Activated CD8-positive, alpha-beta memory T cell treated with anti-CD3 and anti-CD28 coated beads, Interleukin-2, amount 50 U/mL, for 4 hours (primary cell): Measurements from ENCODE around the gene LYPD3.
A peak's percentile ranks its signal among the peaks of the same experiment; 100 is the strongest.

Source experiments
- DNase-seq: peaks from one replicate; pipeline ENCODE4 v3.0.0-alpha.2; 2020

The LYPD3 gene

DNA sequence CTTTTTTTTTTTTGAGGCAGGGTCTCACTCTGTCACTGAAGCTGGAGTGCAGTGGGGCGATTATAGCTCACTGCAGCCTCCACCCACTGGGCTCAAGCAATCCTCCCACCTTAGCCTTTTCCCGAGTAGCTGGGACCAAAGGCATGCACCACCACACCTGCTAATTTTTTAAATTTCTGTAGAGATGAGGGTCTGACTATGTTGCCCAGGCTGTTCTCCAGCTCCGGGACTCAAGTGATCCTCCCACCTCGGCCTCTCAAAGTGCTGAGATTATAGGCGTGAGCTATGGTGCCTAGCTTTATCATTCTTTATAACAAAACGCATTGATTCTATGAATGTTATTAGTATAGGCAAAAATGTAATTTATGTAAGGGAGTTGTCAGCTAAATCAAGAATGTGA lies 17.9 kb upstream of the LYPD3 start:
- no peak for DNase-seq

DNA sequence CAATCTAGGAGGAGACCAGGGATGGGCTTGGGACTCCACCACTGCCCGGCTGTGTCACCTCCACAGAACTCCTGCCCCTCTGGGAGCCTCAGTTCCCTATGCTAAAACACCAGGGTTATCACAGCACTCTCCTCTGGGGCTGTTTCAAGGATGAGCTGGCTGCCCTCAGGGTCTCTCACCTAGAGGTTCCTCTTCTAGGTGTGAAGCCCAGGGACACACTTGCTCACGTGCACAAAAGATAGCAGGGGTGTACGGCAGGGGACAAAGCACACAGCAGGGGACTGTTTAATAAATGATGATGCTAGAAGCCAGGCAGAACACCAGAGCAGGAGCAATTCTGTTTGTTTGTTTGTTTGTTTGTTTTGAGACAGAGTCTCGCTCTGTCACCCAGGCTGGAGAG lies 16.8 kb upstream of the LYPD3 start:
- no peak for DNase-seq

DNA sequence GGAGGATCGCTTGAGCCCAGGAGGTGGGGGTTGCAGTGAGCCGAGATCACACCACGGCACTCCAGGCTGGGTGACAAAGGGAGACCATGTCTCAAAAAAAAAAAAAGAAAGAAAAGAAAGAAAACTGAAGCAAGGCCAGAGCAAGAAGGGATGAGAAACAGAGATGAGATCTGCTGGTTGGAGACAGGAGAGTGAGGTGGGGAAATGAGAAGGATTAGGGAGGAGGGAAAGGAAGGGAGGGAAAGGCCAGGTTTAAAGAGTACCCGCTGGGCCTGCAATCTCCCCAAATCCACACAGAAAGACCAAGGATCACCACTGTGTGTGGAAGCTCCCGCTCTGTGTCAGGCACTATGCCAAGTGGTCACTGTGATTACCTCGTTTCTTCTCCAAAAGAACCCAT lies 16.3 kb upstream of the LYPD3 start:
- DNase-seq, result no peak

DNA sequence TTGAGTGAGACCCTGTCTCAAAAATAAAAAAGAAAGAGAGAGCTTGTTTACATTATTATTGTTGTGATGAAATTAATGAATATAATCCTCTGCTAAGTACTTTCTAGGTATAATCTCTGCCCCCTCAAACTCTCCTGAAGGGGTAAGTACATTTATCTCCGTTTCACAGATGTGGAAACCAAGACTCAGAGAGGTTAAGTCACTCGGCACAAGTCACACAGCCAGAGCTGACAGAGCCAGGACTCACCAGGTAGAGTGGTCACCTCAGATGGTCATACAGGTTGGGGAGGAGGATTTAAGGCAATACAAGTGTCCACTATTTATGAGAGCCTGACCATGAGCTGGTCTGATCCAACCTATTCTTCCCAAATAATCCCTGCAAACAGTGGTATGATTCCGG lies 15.2 kb upstream of the LYPD3 start:
- no peak for DNase-seq

DNA sequence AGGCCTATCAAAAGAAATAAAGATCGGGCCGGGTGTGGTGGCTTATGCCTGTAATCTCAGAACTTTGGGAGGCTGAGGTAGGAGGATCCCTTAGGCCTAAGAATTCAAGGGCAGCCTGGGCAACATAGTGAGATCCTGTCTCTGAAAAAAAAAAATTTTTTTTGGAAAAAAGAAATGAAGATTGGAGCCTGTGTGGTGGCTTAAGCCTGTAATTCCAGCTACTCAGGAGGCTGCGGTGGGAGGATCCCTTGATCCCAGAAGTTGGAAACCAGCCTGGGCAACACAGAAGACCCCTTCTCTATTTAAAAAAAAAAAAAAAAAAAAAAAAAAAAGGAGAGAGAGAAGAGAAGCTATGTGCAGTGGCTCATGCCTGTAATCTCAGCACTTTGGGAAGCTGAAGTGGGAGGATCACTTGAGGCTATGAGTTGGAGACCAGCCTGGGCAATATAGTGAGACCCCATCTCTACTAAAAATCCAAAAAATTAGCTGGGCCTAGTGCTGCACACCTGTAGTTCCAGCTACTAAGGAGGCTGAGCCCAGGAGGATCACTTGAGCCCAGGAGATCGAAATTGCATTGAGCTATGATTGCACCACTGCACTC lies 14.7 kb upstream of the LYPD3 start:
- DNase-seq, result no peak

DNA sequence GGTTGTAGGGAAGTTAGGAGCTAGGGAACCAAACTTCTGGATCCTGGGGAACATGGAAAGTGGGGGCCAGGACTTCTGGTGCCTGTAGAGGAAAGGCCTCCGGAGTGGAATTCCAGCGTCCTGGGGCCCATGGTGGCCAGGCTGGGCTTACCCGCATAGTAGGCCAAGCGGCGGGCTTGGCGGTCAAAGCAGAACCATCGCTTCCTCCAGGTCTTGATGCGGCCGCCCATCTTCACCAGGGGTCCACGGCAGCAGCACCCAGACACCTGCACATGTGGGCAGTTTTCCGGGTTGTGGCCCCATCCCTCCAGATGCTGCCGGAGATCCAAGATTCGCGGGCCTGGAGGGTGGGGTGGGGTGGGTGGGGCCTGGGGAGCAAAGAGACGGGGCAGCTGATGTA lies 13.8 kb upstream of the LYPD3 start:
- DNase-seq, result no peak

DNA sequence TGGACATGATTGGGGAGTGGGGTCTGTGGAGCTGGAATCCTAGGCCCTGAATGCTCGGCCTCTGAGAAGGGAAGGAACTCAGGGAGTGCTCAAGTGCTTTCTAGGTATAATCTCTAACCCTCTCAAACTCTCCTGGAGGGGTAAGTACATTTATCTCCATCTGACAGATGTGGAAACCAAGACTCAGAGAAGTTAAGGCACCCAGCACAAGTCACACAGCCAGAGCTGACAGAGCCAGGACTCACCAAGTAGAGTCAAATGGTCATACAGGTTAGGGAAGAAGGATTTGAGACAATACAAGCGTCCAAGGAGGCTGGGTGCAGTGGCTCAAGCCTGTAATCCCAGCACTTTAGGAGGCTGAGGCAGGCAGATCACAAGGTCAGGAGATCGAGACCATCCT lies 12.9 kb upstream of the LYPD3 start:
- no peak for DNase-seq

DNA sequence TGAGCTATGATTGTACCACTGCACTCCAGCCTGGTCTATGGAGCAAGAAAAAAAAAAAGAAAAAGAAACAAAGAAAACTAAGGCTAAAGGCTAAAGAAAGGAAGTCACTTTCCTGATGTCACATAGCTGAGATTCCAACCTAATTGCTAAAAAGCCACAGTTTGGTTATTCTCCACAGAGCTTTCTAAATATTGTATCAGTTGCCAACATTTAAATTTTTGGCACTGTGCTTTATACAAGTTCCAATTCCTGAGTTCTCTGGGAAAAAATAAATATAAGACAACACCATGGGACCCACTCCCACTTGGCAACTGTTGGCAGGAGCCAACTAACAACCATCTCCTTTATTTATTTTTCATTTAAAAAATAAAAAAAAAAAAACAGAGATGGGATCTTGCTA lies 11.2 kb upstream of the LYPD3 start:
- no peak for DNase-seq

DNA sequence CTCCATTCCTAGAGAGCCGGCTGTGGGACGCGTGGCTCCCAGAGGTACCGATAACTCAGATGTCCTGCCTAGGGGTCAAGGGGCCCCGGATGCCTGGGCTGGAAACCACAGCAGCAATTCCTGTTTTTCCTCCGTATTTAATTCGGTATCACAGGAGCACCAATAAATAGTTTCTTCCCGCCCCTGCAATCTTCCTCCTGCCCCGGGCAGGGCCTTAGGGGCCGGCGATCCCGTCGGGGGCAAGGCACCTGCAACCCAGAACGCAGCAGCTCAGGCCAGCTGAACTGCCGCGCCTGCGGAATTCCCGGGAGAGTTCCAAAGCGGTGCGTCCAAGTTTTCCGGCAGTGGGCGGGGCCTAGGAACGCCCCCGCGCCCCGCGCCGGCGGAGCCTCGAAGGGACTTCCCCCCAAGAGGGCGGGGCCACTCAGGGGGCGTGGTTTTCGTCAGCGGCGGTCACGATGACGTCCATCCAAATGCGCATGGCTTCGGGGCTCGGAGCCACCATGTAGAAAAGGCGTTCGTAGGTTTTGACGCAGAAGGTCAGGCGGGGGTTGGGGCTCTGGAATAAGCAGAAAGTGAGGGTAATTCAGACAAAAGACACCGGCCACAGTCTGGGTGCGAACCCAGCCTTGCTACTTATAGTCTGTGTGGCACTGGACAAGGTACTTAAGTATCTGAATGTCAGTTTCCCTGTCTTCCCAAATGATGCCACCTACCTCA lies 9.7 kb upstream of the LYPD3 start:
- peak; percentile 98 for DNase-seq

DNA sequence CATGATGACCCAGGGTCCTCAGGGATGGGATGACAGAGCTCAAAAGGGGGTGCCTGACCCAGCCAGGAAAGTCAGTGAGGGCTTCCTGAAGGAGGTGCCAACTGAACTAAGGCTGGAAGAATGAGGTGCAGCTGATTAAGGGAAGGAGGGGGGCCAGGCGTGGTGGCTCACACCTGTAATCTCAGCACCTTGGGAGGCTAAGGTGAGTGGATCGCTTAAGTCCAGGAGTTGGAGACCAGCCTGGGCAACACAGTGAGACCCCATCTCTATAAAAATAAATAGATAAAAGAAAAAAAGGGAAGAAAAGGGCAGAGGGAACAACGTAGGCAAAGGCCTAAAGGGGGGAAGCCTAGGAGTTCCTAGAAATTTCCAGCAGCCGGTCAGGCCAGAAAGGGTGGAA lies 9.1 kb upstream of the LYPD3 start:
- no peak for DNase-seq

DNA sequence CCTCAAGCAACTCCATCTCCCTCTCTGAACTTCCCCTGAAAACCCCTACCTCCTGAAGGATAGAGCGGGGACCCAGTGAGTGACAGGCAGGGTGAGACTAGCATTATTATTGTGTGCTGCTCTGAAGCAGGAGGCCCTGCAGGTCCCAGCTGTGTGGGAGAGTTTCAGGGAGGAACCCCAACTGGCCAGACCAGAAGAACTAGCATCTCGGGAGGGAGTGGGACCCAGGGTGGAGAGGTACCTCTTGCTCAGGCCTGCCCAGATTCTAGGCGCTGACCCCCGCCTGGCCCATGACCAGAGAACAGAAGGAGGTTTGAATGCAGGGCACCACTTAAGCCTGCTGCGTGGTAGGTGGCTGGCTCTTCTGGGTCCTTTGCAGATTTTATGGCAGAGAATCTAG lies 5.7 kb upstream of the LYPD3 start:
- DNase-seq, result no peak

DNA sequence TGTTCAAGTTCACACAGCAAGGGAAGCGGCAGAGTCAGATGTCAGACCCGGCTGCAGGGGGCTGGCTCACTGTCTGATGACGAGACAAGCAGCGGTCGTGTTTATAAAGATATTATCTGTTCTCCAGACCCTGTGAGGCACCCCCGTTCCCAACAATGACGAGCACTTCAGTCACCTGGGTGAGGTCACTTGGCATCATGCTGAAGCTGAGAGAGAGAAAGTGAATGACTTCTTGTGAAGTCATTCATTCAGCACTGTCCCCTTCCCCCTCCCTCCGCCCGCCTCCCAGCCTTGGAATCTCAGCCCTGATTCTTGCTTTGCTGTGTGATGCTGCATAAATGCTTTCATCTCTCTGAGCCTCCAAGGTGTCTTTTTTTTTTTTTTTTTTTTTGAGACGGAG lies 4.9 kb upstream of the LYPD3 start:
- DNase-seq, result peak; percentile 70

DNA sequence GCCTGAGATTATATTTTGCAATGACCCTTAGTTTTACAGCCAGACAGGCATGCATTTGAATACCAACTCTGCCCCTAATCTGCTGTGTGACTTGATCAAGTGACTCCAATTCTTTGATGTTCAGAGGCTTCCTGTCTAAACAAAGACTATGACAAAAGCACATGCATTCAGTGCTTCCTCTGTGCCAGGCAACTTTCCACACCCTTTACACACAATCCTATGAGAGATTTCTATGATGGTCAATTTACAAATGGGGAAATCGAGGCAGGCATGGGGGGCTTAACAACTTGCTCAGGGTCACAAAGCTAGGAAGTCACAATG lies 3.7 kb upstream of the LYPD3 start:
- DNase-seq, result no peak

DNA sequence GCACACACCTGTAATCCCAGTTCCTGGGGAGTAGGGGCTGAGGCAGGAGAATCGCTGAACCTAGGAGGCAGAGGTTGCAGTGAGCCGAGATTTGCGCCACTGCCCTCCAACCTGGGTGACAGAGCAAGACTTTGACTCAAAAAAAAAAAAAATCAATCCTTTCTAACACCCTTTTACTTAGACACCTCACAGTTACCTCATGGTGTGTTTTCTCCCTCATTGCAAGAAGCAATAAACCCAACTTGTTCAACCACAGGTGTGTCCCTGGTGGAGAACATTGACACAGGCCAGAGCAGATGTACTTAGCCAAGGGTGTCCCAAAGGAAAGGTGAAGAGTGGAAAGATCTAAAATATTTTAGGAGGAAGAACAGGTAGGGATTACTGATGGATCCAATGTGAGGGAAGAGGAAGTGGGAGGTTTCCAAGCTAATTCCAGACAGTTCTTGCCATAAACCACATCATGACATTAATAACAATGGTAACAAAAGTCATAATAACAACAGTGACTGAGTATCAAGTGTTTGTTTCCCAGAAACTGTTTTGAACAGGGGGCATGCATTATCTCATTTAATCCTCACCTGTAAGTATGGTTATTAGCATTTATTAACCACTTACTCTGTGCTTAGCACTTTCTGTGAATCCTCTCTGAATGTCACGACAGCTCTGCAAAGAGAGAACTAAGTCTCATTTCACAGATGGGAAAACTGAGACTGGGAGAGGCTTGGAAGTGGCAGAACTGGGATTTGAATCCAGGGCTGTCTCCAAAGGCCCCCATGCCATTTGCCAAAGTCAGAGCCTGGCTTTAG lies 3.1 kb upstream of the LYPD3 start:
- no peak for DNase-seq

DNA sequence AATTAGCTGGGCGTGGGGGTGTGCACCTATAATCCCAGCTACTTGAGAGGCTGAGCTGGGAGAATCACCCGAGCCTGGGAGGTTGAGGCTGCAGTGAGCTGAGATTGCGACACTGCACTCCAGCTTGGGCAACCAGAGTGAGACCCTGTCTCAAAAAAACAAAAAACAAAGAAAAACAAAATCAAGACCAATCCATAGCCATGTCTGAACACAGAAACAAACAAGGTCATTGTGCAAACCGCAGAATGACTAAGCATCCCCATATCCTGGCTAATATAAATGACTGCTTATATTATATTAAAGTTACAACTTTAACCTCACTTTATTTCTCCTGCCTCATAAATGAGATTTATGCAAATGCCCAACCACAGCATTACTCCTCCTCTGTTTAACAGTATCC lies 2.3 kb upstream of the LYPD3 start:
- DNase-seq, result no peak

DNA sequence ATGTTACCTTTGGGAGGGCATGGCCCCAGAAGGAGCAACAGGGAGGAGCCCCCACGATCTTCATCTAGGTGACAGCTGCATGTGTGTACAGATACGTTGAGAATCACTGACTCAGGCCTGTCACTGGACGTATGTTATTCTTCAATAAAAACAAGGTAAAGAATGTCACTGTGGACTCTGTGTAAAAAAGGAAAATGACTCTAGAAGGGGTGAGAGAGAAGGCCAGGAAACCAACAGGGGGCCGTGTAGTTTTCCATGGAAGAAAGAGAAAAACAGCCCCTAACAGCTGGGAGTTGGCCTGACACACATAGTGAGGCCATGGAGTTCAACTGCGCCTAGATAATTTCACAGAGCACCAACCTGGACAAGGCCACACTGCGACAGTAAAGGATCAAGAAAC lies 1.9 kb upstream of the LYPD3 start:
- no peak for DNase-seq

DNA sequence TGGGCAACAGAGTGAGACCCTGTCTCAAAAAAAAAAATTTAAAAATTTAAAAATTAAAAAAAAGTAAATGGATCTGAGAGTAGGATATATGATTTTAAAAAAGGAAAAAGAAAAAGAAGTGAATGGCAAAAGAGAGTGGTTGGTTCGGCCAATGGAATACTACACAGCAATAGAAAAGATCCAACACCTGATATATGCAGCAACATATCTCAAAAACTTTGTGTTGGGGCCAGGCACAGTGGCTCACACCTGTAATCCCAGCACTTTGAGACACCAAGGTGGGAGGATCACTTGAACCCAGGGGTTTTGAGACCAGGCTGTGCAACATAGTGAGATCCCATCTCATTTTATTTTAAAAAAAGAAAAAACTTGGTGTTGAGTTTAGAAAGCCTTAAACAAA lies 1.4 kb upstream of the LYPD3 start:
- no peak for DNase-seq

DNA sequence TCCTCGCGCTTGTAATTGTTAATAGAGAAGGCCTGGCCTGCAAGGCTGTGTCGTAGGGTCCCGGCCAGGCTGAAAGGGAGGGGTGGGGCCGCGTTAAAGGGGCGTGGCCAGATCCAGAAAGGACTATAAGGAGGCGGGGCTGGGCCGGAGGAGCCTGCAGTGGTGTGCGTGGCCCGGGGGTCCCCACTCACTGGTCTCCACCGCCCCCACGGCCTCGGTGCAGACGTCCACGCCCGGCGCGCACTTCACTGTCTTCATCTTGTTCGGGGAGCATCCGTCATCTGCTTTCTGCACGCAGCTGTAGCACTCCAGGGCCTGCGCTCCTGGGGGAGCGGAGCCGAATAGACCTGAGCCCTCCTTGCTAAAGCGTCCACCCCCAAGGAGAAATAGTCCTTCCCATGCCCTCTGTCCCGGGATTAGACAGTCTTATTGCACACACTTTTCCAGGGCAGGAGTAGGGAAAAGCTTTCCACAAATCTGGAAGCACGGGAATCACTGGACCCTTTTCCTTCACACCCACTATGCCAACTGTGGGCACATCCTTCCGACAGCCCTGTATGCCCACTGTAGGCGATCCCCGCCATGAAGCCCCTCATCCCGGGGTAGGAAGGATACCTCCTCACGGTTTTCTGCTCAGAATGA lies 1.2 kb downstream of the LYPD3 start:
- peak; percentile 75 for DNase-seq

DNA sequence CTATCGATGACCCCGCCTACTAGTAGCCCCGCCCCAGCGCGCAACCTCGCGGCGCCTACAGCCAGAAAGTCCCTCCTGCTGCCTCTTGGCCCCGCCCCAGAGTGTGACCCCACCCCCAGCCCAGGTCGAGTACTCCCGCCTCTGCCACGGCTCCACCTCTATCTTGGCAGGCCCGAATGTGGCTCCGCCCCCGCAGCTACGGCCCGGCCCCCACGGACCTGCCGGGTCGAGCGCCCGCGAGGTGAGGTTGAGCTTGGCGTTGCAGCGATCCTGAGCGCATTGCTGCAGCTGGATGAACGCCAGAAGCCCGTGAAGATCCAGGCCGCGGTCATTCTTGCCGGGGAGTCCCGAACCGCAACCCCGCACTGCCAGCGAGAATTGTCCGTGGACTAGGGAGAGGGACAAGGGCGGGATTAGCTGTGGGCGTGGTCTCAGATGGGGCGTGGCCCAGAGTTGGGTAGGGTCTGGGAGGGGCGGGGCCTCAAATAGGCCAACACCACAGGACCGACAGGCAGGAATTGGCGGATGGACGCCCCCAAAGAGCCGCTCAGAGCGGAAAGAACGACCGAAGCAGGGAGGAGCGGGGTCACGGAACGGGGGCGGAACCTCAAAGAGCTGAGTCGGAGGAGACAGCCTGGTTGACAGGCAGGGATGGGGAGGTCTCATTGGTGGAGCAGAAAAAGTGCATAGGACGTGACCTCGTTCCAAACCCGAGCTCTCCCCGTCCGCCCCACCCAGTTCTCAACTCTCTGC lies 1.9 kb downstream of the LYPD3 start:
- peak; percentile 100 for DNase-seq

DNA sequence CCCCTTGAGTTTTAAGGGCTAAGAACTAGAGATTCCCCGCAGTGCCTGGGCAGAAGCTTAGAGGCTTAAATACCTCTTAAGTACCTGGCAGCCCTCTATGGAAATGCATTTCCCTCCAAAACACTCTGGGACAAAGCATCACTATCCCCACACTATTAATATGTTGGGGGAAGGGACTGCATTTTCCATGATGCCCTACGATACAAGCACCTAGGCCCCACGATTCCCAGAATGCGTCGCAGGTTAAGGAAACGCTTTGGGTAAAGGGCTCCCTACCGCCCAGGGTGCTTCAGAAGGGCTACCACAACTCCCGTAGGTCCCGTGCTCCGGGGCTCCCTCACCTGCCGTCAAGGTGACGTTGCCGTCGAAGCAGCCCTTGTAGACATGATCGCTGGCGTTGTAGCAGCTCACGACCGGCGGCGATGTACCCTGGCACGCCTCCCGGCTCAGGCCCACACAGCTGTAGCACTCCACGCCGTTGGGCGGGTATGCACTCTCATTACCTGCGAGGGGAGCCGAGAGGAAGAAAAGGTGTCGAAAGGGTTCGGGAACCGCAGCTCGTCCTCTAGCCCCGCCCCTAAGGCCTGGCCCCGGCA lies 2.5 kb downstream of the LYPD3 start:
- DNase-seq, result no peak

DNA sequence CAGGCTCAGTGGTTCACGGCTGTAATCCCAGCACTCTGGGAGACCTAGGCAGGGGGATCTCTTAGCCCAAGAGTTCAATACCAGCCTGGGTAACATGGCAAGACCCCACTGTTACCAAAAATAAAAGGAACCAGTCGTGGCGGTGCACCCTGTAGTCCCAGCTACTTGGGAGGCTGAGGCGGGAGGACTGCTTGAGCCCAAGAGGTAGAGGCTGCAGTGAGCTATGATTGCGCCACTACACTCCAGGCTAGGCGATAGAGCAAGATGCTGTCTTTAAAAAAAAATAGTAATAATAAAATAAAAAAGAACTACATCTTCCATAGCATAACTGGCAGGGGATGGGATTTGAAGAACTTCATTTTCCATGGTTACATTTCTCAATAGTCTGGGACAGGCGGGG lies 3.0 kb downstream of the LYPD3 start:
- no peak for DNase-seq

DNA sequence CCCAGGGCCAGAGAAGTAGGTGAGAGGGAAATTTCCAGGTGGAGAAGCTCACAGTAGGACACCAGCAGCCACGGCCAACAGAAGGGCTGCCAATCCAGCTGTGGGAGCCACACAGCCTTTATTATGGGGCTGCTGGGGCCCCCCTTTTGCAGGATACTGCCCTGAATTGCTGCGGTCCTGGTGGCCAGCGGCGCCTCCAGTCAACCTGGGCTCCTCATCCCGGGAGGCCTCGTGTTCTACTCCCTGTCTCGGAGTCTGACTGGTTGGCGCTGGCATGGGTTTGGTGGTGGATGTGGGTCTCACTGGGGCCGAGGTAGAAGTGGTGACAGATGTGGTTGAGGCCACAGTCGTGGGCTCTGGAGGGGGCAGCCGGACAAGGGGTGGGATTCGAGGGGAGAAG lies 4.1 kb downstream of the LYPD3 start:
- DNase-seq, result no peak
